ENCODE data around the gene KCTD7. TPM values are rescaled to one million over a fixed set of nuclear protein-coding genes. Genes with fewer than 3 reads are reported as not detected.
A peak's percentile ranks its signal among the peaks of the same experiment; 100 is the strongest.
"Not testable (repeated sequence)": the region's sequence is repeated elsewhere in the genome, so short reads cannot be mapped to it uniquely, and the experiment has no call there.

KCTD7 gene
- polyA plus RNA-seq, 4 donors, result 20.6 to 27.8 (median 26.0) TPM

DNA sequence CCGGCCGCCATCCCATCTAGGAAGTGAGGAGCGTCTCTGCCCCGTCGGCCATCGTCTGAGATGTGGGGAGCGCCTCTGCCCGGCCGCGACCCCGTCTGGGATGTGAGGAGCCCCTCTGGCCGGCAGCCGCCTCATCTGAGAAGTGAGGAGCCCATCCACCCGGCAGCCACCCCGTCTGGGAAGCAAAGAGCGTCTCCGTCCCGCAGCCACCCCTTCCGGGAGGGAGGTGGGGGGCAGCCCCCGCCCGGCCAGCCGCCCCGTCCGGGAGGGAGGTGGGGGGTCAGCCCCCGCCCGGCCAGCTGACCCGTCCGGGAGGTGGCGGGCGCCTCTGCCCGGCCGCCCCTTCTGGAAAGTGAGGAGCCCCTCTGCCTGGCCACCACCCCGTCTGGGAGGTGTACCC is 14.1 kb upstream of the KCTD7 start:
- DNase-seq (ENCODE audit: low read depth in 4 of 4, low spot score in 3 of 4), result not testable (repeated sequence)

DNA sequence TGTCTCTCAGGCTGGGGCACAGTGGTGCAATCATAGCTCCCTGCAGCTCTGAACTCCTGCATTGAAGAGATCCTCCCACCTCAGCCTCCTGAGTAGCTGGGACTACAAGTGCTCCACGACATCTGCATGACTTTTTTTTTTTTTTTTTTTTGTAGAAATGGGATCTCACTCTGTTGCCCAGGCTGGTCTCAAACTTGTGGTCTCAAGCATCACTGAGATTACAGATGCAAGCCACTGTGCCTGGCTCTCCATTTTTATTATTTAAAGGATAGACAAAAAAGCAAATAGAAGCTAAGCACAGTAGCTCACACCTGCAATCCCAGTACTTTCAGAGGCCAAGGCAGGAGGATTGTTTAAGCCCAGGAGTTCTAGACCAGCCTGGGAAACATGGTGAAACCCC is 13.0 kb upstream of the KCTD7 start:
- DNase-seq (ENCODE audit: low read depth in 4 of 4, low spot score in 3 of 4), result no peak

DNA sequence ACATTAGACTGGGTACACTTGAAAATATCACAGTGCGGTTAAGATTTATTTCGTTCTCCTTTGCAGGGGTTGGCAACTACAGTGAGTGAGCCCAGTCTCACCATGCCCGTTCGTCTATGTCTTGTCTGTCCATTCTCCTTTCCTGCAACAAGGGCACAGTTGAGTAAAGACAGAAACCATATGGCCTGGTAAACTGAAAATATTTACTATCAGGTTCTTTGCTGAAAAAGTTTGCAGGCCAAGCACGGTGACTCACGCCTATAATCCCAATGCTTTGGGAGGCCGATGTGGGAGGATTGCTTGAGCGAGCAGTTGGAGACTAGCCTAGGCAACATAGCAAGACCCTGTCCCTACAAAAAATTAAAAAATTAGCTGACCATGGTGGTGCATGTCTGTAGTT is 11.4 kb upstream of the KCTD7 start:
- no peak for DNase-seq (ENCODE audit: low read depth in 4 of 4, low spot score in 3 of 4)

- not testable (repeated sequence) for DNase-seq (ENCODE audit: low read depth in 4 of 4, low spot score in 3 of 4)
Observed at GRCh38 chr7:66619341-66619948, 9.2 kb upstream of the KCTD7 start.

- no peak for DNase-seq (ENCODE audit: low read depth in 4 of 4, low spot score in 3 of 4)
Observed at GRCh38 chr7:66626331-66626934, 2.2 kb upstream of the KCTD7 start.

DNA sequence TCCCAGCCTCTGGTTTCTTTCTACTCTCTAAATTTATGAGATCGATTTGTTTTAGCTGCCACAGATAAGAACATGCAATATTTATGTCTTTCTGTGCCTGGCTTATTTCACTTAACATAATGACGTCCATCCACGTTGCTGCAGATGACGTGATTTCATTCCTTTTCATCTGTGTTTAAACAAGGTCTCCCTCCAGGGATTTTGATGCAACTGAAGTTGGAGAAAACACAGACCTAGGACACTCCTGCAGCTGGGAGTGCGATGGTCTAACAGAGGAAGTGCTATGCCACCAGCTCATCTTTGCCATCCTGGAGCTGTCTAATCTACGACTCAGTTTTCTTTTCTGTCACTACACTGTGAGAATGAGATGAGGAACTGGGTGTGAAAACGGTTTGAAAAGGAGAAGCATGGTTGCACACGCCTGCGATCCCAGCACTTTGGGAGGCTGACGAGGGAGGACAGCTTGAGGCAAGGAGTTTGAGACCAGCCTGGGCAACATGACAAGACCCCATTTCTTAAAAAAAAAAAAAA is 1.5 kb upstream of the KCTD7 start:
- no peak for DNase-seq (ENCODE audit: low read depth in 4 of 4, low spot score in 3 of 4)

GRCh38 chr7:66627881-66628360 is 760 bp upstream of the KCTD7 start:
- DNase-seq (ENCODE audit: low read depth in 4 of 4, low spot score in 3 of 4), result peak in 1 of 4 donors; percentile 2

- DNase-seq (ENCODE audit: low read depth in 4 of 4, low spot score in 3 of 4), result peak in 1 of 4 donors; percentile 3
Observed at GRCh38 chr7:66629222-66630062, 761 bp downstream of the KCTD7 start.

- DNase-seq (ENCODE audit: low read depth in 4 of 4, low spot score in 3 of 4), result no peak
Observed at GRCh38 chr7:66630531-66630930, 1.9 kb downstream of the KCTD7 start.

DNA sequence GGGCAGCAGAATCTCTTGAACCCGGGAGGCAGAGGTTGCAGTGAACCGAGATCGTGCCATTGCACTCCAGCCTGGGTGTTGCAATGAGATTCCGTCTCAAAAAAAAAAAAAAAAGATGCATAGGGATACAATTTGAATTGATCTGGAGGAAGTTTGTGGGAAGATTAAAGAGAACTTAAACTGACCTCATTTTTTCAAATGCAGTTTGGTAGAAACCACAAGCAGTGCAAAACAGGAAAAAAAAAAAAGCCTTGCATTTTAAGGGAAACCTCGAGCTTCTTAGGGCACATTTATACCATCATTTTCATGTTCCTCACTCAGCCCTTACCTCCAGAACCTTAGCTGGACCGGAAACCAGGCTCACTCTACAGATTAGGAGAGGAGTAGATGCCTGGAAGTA is 2.8 kb downstream of the KCTD7 start:
- DNase-seq (ENCODE audit: low read depth in 4 of 4, low spot score in 3 of 4), result no peak

DNA sequence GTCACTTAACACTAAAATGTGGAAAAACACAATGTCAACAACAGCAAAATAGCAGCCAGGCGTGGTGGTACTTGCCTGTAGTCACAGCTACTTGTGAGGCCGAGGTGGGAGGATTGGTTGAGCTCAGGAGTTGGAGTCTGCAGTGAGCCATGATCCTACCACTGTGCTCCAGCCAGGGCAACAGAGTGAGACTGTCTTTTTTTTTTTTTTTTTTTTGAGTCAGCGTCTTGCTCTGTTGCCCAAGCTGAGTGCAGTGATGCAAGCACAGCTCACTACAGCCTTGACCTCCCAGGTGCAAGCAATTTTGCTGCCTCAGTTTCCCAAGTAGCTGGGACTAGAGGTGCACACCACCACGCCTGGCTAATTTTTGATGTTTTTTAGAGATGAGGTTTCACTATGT is 6.1 kb downstream of the KCTD7 start:
- no peak for DNase-seq (ENCODE audit: low read depth in 4 of 4, low spot score in 3 of 4)

DNA sequence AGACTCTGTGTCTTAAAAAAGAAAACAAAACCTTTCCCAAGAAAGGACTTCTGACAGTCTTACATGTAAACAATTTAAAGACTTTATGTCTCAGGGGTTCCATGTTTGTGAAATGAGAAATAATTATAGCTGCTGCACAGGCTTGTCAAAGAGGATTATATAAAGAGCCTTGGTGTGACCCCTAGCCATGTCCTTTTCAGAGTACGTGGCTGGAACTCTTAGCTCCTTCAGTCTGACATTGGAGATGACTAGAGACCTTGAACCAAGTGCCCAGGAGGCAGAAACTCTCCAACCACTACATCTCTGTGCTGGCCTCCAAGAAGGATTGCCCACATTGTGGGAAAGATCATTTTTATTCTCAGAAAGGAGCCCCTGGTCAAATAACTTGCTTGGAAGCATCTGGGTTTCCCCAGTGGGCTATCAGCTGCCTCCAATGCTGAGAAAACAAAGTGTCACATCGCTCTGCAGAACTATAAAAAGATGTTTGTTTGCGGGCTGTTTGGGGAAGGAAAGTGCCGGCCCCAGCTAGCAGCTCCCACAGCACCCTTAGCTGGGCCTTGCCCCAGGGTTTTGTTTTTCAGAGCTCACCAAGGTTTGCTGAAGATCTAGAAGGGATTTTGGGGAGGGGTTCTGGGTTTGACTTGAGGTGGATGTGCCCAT is 6.8 kb downstream of the KCTD7 start:
- DNase-seq (ENCODE audit: low read depth in 4 of 4, low spot score in 3 of 4), result not testable (repeated sequence)

- DNase-seq (ENCODE audit: low read depth in 4 of 4, low spot score in 3 of 4), result not testable (repeated sequence)
Observed at GRCh38 chr7:66635982-66636546, 7.4 kb downstream of the KCTD7 start.

DNA sequence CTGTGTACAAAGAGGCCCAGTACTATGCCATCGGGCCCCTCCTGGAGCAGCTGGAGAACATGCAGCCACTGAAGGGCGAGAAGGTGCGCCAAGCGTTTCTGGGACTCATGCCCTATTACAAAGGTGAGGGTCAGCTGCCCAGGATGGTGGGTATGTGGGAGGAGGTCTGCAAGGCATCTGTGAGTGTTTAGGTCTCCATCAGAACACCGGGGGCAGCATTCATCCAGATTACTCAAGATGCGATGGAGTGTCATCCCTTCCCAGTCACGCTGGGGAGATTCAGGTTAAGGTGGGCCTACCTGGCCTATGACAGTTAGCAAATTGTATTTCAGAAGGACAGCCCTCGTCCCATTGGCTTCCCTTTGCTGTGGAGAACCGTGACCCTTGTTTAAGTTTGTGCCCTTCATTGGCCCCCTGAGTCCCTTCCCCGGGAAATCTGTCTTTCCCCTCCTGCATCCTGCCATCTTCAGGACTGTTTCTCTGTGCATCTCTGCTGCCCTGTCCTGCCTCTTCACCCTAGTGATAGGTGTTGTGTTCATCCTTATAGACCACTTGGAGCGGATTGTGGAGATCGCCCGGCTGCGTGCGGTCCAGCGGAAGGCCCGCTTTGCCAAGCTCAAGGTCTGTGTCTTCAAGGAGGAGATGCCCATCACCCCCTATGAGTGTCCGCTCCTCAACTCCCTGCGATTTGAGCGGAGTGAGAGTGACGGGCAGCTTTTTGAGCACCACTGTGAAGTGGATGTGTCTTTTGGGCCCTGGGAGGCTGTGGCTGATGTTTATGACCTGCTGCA is 9.8 kb downstream of the KCTD7 start:
- DNase-seq (ENCODE audit: low read depth in 4 of 4, low spot score in 3 of 4), result no peak

- no peak for DNase-seq (ENCODE audit: low read depth in 4 of 4, low spot score in 3 of 4)
Observed at GRCh38 chr7:66639773-66640172, 11.1 kb downstream of the KCTD7 start.

DNA sequence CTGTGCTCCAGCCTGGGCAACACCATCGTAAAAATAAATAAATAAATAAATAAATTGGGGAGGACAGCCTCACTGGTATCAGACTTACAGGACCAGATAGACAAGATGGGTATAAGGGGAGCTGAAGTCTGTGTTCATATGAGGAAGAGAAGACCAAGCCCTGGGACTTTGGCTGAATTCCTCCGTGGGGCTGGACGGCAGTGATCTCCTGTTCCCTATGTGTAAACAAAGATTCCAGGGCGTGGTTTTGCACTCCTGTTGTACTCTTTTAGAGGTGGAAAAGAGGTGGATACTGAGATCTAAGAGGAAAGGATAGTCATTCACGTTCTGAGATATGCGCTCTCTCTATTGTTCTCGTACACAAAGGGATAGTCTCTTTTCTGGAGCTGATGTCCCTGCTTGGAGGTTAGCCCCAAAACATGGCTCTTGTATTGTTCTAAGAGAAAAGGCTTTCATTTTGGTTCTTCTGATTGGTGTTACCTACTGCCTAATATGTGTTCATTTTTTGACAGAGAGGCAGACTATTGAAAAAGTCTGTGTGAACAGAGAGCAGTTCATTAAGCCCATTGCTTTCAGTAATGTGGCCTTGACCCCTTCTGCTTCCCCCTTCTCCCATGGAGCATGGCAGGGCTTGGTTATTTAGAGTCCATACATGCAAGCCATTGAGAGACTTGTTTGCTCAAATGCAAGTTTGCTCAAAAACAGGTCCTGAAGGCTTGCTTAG is 12.3 kb downstream of the KCTD7 start:
- DNase-seq (ENCODE audit: low read depth in 4 of 4, low spot score in 3 of 4), result no peak

DNA sequence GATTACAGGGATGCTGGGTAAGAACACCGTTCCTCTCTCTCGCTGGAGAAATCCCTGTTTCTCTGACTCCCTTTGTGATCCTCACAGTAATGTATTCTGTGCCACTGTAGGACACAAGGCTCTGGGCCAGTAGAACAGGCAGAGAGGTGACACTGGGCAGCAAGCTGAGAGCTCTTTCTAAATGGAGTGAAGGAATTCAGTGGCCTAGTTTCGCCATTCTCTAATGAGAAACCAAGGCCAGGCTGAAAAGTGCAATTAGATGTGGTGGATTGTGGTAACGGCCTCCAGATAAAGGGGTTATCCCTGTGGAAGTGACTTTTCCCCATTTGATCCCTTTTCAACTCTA is 12.8 kb downstream of the KCTD7 start:
- no peak for DNase-seq (ENCODE audit: low read depth in 4 of 4, low spot score in 3 of 4)

GRCh38 chr7:66642186-66642585 is 13.5 kb downstream of the KCTD7 start:
- no peak for DNase-seq (ENCODE audit: low read depth in 4 of 4, low spot score in 3 of 4)

- no peak for DNase-seq (ENCODE audit: low read depth in 4 of 4, low spot score in 3 of 4)
Observed at GRCh38 chr7:66642932-66643331, 14.3 kb downstream of the KCTD7 start.

Data from left renal pelvis (tissue), 4 donors.